ENCODE results near the gene ELOVL7. TPM values are rescaled to one million over a fixed set of nuclear protein-coding genes. Genes with fewer than 3 reads are reported as not detected.

The ELOVL7 gene
- polyA plus RNA-seq, 1 of the 3 experiments (the other 2 are of a cell fraction): 0.07 TPM

GRCh38 chr5:60809891-60810425 lies 34.1 kb downstream of the ELOVL7 start:
- ChIA-PET CTCF (interaction anchor here (1.0 kb wide), 1 partner anchor 13 kb away, joined by 3 read pairs; no protein-coding TSS in a partner anchor), POLR2A (no interaction called here)
- WGBS (ENCODE audit: low lambda C conversion rate): 56% methylated on average over 1 of the region's 1 CpG
- Histone ChIP-seq H3K9ac (no peak overlapping the region), H3K27me3 (ENCODE audit: insufficient read depth) (no peaks in the 10 kb centered on the region), H3K27ac (ENCODE audit: low read depth in 2 of 2, low read length in 1 of 2) (no peak overlapping the region), H3K9me2 (no peaks in the 10 kb centered on the region), H3F3A (replicated peaks; ENCODE audit: insufficient read depth) (no peaks in the 10 kb centered on the region), H3K4me1 (ENCODE audit: control insufficient read depth in 1 of 2, insufficient read depth in 2 of 2, low read depth in 1 of 2, low read length in 1 of 2) (no peaks in the 10 kb centered on the region), H3K36me3 (replicated peaks in 1 of 2; ENCODE audit: control insufficient read depth in 1 of 2, insufficient read depth in 2 of 2, low read length in 1 of 2) (no peaks in the 10 kb centered on the region), H3K9me3 (no peaks in the 10 kb centered on the region), H2AFZ (ENCODE audit: low read depth) (no peak overlapping the region), H3K4me2 (no peak overlapping the region), H3K4me3 (ENCODE audit: low read depth in 2 of 2, low read length in 1 of 2) (no peak overlapping the region), H4K20me1 (ENCODE audit: insufficient read depth) (no peaks in the 10 kb centered on the region), H3K79me2 (ENCODE audit: insufficient read depth) (no peaks in the 10 kb centered on the region)
- no peak for DNase-seq
- TF ChIP-seq NFIC (IDR thresholded peaks at IDR 0.05; ENCODE audit: borderline replicate concordance): no peak

GRCh38 chr5:60806591-60807243 lies 37.4 kb downstream of the ELOVL7 start:
- ChIA-PET POLR2A (no interaction called here), CTCF (no interaction called here)
- DNase-seq: no peak
- Histone ChIP-seq H3K4me2 (no peak overlapping the region), H3K4me3 (ENCODE audit: low read depth in 2 of 2, low read length in 1 of 2) (no peak overlapping the region), H3F3A (replicated peaks; ENCODE audit: insufficient read depth) (no peaks in the 10 kb centered on the region), H3K36me3 (replicated peaks in 1 of 2; ENCODE audit: control insufficient read depth in 1 of 2, insufficient read depth in 2 of 2, low read length in 1 of 2) (no peaks in the 10 kb centered on the region), H3K27ac (ENCODE audit: low read depth in 2 of 2, low read length in 1 of 2) (no peak overlapping the region), H3K9ac (no peak overlapping the region), H3K4me1 (ENCODE audit: control insufficient read depth in 1 of 2, insufficient read depth in 2 of 2, low read depth in 1 of 2, low read length in 1 of 2) (no peaks in the 10 kb centered on the region), H4K20me1 (ENCODE audit: insufficient read depth) (no peaks in the 10 kb centered on the region), H3K79me2 (ENCODE audit: insufficient read depth) (no peaks in the 10 kb centered on the region), H2AFZ (ENCODE audit: low read depth) (no peak overlapping the region), H3K9me3 (no peaks in the 10 kb centered on the region), H3K27me3 (ENCODE audit: insufficient read depth) (no peaks in the 10 kb centered on the region), H3K9me2 (no peaks in the 10 kb centered on the region)
- TF ChIP-seq, protein P1, sequence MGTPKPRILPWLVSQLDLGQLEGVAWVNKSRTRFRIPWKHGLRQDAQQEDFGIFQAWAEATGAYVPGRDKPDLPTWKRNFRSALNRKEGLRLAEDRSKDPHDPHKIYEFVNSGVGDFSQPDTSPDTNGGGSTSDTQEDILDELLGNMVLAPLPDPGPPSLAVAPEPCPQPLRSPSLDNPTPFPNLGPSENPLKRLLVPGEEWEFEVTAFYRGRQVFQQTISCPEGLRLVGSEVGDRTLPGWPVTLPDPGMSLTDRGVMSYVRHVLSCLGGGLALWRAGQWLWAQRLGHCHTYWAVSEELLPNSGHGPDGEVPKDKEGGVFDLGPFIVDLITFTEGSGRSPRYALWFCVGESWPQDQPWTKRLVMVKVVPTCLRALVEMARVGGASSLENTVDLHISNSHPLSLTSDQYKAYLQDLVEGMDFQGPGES (IDR thresholded peaks at IDR 0.05; ENCODE audit: low read depth, low read length): no peak
- TF ChIP-seq SIN3A (IDR thresholded peaks at IDR 0.05; ENCODE audit: borderline replicate concordance, low read depth, low read length) (no peak), FOXJ3 (CRISPR knock-in tag; IDR thresholded peaks at IDR 0.05) (no peak), FOXM1 (IDR thresholded peaks at IDR 0.05; ENCODE audit: low read depth) (no peak), EP300 (IDR thresholded peaks at IDR 0.05; ENCODE audit: borderline replicate concordance in 1 of 2, low read depth in 1 of 2, low read length in 1 of 2) (no peak), GATA2 (CRISPR knock-in tag; IDR thresholded peaks at IDR 0.05) (no peak), MAX (IDR thresholded peaks at IDR 0.05; ENCODE audit: low read depth) (no peak), RFX5 (IDR thresholded peaks at IDR 0.05; ENCODE audit: low read length) (no peak), EZH2phosphoT487 (IDR thresholded peaks at IDR 0.05; ENCODE audit: borderline replicate concordance, low read depth) (no peak), RAD21 (IDR thresholded peaks at IDR 0.05; ENCODE audit: low read length) (no peak), GABPA (IDR thresholded peaks at IDR 0.05; ENCODE audit: low read depth) (no peak), TEAD4 (IDR thresholded peaks at IDR 0.05; ENCODE audit: borderline replicate concordance, insufficient read depth) (no peak), JUND (IDR thresholded peaks at IDR 0.05) (no peak), NFIC (IDR thresholded peaks at IDR 0.05; ENCODE audit: borderline replicate concordance) (no peak), POLR2AphosphoS5 (IDR thresholded peaks at IDR 0.05; ENCODE audit: low read depth, low read length) (no peak)
- TF ChIP-seq, protein P2, sequence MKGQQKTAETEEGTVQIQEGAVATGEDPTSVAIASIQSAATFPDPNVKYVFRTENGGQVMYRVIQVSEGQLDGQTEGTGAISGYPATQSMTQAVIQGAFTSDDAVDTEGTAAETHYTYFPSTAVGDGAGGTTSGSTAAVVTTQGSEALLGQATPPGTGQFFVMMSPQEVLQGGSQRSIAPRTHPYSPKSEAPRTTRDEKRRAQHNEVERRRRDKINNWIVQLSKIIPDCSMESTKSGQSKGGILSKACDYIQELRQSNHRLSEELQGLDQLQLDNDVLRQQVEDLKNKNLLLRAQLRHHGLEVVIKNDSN (IDR thresholded peaks at IDR 0.05; ENCODE audit: borderline replicate concordance, low read depth): no peak
- TF ChIP-seq, protein P3, sequence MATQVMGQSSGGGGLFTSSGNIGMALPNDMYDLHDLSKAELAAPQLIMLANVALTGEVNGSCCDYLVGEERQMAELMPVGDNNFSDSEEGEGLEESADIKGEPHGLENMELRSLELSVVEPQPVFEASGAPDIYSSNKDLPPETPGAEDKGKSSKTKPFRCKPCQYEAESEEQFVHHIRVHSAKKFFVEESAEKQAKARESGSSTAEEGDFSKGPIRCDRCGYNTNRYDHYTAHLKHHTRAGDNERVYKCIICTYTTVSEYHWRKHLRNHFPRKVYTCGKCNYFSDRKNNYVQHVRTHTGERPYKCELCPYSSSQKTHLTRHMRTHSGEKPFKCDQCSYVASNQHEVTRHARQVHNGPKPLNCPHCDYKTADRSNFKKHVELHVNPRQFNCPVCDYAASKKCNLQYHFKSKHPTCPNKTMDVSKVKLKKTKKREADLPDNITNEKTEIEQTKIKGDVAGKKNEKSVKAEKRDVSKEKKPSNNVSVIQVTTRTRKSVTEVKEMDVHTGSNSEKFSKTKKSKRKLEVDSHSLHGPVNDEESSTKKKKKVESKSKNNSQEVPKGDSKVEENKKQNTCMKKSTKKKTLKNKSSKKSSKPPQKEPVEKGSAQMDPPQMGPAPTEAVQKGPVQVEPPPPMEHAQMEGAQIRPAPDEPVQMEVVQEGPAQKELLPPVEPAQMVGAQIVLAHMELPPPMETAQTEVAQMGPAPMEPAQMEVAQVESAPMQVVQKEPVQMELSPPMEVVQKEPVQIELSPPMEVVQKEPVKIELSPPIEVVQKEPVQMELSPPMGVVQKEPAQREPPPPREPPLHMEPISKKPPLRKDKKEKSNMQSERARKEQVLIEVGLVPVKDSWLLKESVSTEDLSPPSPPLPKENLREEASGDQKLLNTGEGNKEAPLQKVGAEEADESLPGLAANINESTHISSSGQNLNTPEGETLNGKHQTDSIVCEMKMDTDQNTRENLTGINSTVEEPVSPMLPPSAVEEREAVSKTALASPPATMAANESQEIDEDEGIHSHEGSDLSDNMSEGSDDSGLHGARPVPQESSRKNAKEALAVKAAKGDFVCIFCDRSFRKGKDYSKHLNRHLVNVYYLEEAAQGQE (IDR thresholded peaks at IDR 0.05; ENCODE audit: low read depth, low read length): no peak
- TF ChIP-seq, protein P4, sequence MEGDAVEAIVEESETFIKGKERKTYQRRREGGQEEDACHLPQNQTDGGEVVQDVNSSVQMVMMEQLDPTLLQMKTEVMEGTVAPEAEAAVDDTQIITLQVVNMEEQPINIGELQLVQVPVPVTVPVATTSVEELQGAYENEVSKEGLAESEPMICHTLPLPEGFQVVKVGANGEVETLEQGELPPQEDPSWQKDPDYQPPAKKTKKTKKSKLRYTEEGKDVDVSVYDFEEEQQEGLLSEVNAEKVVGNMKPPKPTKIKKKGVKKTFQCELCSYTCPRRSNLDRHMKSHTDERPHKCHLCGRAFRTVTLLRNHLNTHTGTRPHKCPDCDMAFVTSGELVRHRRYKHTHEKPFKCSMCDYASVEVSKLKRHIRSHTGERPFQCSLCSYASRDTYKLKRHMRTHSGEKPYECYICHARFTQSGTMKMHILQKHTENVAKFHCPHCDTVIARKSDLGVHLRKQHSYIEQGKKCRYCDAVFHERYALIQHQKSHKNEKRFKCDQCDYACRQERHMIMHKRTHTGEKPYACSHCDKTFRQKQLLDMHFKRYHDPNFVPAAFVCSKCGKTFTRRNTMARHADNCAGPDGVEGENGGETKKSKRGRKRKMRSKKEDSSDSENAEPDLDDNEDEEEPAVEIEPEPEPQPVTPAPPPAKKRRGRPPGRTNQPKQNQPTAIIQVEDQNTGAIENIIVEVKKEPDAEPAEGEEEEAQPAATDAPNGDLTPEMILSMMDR (IDR thresholded peaks at IDR 0.05): no peak
- 49% methylated on average over 5 of the region's 5 CpGs for WGBS (ENCODE audit: low lambda C conversion rate)
